AG08396 (cell line): ENCODE measurements around the gene ZNF141.
"Not testable (repeated sequence)": the region's sequence is repeated elsewhere in the genome, so short reads cannot be mapped to it uniquely, and the experiment has no call there.

Experiments used
- DNase-seq: peaks from one replicate; pipeline ENCODE4 v3.0.0; 2012; ENCODE audit warnings: low spot score, mixed read lengths

The ZNF141 gene

DNA sequence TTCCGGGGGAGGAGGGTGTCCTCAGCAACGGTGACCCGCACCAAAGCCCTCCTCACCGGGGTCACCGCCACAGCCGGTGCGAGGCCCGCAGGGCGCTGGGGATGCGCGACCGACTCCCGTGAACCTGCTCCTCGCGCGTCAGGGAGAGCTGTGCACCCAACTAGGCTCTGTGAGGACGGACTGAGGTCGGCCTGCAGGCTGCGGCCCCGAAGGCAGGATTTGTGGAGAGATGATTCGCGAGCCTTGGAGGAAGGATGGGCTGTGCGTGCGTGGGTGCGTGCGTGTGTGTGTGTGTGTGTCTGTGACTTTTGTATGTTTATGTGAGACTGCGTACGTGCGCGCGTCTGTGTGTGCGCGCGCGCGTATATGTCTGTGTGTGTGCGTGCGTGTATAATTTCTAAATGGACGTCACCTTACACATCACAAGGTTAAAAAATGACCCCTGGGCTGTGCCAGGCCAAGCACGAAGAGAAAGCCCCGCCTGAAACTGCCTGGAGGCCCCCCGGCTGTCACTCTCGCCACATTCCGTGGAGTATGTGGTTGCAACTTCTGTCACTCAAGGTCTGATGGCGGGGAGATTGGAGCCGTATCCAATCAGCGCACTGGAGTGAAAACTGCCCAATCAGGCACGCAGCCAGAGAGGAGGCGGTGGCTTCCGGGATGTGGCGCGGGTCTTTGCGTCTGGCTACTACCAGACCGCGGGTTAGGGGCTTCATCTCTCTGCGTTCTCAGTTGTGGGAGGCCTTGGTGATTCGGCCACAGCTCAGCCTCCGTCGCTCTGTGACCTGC is at the start of gene ZNF141:
Gene ZNF141 (plus strand): TSS at position 672 of the 789 bp plus-strand sequence. CDS start 170 bp downstream, outside the sequence.
- peak; percentile 99 for DNase-seq

DNA sequence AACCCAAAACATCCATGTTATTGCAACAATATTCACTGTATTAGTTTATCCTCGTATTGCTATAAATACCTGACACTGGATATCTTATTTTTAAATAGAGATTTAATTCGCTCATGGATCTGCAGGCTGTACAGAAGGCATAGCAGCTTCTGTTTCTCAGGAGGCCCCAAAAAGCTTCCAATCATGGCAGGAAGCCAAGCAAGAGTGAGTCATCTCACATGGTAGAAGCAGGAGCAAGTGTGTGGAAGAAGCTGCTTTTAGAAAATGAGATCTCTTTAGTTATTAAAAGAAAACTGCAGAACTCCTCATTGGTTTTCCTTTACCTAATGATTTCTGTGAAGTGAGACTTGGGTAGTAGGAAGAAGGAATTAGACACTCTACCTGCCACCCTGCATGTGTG is 48.7 kb upstream of the ZNF141 start:
- no peak for DNase-seq

DNA sequence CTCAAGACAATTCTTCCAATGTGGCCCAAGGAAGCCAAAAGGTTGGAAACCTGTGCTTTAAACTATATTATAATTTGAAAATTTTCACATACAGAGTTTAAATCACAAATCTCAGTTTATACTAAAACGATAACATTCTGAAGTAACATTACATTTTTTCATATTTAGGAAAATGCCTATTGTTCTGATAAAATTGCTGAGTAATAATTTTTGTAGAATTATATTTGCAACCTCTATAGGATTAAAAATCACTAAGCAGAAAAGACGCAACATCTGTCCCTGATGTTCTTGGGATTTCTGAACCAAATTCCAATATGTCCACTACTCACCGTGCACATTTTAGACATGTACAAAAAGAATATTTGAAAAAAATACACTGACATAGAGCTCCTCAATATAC is 42.9 kb upstream of the ZNF141 start:
- no peak for DNase-seq

DNA sequence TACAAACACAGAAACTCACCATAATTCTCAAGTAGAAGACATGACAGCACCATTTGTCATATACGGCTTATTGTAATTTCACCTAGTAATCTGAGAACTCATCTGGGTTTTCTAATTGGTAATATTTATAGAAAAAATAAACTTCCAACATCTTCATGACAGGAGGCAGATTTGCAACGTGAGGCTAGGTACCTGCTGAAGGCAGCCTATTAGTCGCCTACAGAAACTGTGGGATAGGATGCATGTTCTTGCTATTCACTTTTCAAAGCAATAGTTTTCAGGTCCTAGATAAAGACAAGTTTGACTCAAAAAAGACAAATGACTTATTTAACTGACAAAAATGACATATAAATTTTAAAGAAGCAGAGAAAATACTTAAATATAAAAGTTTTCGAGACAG is 35.2 kb upstream of the ZNF141 start:
- DNase-seq, result no peak

DNA sequence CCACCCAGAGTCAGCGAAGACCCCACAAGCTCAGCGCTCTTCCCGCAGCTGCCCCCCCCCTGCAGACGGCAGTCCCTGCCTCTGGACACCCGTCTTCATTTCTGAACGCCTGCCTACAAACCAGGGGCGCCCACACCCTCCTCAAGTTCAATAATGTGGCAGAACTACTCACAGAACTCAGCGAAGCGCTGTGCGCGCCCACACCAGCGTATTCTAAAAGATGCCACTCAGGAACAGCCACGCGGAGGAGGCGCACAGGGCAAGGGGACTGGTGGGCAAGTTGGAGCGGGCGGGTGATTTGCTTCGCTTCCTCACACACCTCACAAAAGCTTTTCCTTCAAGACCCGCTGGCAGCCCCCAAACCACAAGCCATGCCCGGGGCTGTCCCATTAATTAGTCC is 33.1 kb upstream of the ZNF141 start:
- DNase-seq, result not testable (repeated sequence)

DNA sequence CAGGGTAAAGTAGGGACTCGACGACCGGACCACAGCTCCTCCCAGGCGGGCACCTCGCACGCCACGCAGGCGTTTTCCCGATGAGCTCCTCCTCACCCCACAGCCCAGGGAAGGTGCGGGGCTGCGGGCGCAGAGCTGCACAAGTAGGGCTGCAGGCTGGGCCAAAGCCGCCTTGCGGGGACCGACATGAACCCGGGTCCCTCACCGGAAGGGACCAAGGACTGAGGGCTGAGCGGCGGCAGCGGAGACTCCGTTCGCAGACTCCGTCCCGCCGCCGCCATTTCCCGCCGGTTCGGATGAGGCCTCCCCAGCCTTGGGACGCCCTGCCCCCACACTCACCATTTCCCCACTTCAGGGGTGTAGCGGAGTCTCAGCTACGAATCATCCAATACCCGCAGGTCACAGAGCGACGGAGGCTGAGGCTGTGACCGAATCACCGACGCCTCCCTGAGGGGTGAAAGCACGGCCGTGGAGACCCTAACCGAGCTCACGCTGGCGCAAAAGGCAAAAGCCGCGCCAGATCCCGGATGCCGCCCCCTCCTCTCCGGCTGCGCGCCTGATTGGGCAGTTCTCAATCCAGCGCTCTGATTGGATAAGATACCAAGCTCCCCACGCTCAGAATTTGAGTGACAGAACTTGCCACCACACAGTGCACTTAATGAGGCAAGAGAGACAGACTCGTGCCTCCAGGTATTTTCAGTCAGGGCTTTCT is 32.5 kb upstream of the ZNF141 start, which contains the start of gene ZNF732:
Gene ZNF732 (minus strand): TSS at position 506 of the 712 bp plus-strand sequence. CDS start 164 bp downstream, at position 342.
- DNase-seq, result peak; percentile 75

DNA sequence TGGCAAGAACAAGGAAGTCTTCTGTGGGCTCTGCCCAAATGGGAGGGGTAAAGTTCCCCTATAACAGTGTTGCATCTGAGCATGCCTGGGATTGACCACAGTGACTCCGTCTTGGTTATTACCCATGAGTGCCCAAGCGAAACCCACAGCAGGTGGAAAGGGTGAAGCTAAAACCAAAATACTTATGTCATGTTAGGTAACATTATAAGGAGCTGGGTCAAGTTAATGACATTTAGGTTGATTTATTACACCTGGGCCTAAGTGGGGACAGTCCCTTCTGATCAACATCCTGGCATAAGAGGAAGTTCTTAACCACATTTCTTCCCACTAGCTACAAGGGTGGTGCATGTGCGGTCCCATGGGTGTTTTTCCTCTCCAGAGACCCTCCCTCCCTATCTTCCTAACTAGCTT is 31.1 kb upstream of the ZNF141 start:
- no peak for DNase-seq

DNA sequence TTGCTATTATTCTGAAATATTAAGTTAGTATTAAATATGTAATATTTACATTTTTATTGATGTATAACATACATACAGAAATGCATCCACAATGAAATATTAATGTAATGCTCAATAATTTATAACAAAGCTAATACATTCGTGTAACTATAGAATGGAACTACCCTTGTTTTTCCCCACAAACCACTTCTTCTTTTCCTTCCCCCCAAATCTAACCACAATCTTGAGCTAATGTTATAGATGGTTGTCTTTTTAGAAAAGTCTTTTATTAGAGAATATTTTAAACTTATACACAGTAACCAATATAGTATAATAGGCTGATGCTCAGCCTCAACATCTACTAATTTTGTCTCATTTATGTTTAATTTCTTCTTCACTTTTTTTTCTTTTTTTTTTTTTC is 27.8 kb upstream of the ZNF141 start:
- DNase-seq, result no peak

DNA sequence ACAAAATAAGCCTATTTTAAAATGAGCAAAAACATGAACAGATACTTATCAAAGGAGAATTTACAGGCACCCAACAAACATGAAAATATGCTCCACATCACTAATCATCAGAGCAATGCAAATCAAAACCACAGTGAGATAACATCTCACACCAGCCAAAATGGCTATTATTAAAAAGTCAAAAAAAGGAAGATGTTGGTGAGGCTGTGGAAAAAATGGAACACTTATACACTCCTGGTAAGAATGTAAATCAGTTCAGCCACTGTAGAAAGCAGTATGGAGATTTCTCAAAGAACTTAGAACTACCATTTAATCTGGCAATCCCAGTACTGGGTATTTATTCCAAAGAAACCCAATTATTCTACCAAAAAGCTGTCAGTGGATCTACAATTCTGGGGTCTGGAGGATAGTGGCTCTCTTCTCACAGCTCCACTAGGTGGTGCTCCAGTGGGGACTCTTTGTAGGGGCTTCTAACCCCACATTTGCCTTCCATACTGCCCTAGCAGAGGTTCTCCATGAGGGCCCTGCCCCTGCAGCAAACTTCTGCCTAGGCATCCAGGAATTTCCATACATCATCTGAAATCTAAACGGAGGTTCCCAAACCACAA is 23.2 kb upstream of the ZNF141 start:
- no peak for DNase-seq

DNA sequence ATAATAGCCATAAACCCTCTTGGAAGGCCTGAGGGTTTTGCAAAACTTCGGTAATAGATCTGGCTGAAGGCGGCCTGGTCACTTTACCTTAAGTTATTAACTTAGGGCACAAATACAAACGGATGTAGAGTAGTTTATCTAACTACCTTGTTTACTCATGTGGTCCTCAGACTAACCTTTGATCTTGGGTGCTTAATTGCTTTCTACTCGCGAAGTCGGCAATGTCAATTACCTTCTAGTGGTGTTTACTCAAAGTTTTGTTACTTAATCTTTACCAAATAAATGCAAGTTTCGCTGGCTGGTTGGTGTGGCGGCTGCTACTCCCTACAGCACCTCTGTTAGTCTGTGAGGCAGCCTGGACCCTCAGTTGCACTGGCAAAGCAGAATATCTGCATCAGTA is 8.9 kb upstream of the ZNF141 start:
- DNase-seq, result no peak

DNA sequence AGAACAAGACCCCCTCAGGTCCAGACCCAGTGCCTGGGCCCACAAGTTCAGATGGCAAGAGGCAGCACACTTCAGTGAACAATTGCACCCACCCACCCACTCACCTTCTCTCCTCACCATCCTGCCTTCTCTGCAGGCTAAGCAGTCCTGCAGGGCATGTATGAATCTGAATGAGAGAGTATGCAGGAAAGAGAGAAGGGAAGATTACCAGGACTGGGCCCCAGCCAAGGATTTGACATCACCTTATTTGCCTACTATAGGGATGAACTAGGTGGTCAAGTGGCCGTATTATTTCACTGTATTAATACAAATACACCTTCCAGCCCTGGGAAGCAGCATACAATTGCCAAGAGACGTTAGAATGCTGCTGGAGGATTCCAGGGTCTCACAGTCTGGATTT is 2.1 kb upstream of the ZNF141 start:
- no peak for DNase-seq

DNA sequence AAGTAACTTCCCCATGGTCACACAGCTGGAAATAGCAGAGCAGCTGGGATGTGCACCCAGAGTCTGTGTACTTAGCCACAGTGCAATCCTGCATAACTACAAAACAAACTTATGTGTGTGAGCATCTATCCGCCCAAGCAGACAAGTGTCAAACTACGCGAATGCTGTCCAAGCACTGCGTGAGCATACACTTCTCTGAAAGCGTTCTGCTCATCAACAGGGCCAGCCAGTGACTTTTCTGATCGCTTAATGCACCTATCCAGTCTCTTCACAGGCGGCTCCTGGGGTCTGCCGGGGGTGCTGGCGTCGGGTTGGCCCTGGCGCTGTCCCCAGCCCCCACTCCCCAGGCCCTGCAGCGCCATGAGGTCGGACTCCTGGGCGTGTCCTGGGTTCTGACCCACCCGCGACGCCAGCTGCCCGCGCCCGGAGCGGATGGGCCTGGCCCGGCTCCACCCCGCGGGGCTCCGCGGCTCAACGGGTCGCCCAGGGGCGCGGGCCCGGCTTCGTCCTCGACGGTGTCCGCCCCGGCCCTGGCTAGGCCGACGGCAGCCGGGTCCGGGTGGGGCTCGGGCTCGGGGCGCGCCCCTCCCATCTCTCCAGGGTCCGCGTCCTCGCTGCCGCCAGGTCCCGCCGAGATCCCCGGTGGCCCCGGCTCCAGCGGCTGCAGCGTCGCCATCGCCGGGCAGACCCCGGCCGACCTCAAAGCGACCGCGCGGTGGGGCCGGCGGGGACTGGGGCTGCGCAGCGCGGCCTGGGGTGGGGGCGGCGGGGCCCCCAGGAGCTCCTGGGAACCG is 1.3 kb upstream of the ZNF141 start:
- peak; percentile 47 for DNase-seq

DNA sequence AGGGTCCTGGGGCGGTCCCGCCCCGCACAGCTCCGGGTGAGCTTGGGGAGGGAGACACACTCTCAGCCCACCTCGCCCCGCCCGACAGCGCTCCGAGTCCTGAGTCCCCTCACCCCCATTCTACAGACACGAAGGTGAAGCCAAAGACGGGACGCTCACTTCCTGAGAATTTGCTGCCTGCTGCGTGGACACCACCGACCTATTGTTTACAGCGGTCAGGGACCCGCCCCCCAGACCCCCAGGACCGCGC is 796 bp upstream of the ZNF141 start:
- DNase-seq, result no peak

DNA sequence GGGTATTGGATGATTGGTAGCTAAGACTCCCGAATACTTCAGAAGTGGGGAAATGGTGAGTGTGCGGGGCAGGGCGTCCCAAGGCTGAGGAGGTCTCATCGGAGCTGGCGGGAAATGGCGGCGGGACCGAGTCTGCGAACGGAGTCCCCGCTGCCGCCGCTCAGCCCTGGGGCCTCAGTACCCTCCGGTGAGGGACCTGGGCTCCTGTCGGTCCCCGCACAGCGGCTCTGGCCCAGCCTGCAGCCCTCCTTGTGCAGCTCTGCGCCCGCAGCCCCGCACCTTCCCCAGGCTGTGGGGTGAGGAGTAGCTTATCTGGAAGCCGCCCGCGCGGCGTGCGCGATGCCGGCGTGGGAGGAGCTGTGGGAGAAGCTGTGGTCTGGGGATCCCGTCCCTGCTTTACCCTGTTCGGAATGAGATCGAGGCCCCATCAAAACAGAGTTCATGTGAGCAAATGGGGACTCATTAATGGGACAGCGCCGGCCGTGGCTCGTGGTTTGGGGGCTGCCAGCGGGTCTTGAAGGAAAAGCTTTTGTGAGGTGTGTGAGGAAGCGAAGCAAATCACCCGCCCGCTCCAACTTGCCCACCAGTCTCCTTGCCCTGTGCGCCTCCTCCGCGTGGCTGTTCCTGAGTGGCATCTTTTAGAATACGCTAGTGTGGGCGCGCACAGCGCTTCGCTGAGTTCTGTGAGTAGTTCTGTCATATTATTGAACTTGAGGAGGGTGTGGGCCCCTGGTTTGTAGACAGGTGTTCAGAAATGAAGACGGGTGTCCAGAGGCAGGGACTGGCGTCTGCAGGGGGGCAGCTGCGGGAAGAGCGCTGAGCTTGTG is 531 bp downstream of the ZNF141 start:
- DNase-seq, result peak; percentile 47

DNA sequence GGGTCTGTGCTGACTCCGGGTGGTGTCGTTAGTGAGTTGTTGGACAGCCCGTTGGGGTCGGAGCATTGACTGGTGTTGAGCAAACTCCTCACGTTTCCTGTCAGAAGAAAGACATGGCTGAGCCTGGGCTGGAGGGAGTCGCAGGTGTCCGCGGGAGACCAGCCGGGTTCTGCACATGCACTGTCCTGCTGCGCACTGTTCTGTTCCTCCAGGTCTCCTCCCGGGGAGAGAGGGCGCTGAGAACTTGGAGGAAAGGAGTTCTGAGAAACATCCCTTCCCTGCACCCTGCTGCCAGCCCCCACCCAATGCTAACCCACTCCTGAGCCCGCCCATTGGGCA is 1.1 kb downstream of the ZNF141 start:
- no peak for DNase-seq

DNA sequence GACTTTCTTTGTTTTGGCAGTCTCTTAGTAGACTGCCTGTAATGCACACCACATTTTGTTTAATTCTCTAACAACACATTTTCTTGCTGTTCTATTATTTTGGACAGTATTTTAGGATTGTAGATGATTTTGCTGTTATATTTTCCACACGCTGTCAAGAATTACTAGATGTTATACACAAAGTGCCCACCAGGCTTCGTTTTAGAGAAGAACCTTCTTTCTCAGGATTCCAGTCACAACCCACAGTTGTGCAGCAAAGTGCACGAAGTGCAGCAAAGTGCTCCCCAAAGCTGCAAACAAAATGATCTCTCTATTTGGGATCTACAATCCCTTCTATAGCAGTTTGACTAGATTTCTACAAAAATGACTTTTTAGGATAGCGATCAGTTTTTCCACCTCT is 2.4 kb downstream of the ZNF141 start:
- no peak for DNase-seq

DNA sequence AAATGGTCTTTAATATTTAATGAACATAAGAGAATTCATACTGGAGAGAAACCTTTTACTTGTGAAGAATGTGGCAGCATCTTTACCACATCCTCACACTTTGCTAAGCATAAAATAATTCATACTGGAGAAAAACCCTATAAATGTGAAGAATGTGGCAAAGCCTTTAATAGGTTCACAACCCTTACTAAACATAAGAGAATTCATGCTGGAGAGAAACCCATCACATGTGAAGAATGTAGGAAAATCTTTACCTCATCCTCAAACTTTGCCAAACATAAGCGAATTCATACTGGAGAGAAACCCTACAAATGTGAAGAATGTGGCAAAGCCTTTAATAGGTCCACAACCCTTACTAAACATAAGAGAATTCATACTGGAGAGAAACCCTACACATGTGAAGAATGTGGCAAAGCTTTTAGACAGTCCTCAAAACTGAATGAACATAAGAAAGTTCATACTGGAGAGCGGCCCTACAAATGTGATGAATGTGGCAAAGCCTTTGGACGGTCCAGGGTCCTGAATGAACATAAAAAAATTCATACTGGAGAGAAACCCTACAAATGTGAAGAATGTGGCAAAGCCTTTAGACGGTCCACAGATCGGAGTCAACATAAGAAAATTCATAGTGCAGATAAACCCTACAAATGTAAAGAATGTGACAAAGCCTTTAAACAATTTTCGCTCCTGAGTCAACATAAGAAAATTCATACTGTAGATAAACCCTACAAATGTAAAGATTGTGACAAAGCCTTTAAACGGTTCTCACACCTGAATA is 35.6 kb downstream of the ZNF141 start:
- no peak for DNase-seq

DNA sequence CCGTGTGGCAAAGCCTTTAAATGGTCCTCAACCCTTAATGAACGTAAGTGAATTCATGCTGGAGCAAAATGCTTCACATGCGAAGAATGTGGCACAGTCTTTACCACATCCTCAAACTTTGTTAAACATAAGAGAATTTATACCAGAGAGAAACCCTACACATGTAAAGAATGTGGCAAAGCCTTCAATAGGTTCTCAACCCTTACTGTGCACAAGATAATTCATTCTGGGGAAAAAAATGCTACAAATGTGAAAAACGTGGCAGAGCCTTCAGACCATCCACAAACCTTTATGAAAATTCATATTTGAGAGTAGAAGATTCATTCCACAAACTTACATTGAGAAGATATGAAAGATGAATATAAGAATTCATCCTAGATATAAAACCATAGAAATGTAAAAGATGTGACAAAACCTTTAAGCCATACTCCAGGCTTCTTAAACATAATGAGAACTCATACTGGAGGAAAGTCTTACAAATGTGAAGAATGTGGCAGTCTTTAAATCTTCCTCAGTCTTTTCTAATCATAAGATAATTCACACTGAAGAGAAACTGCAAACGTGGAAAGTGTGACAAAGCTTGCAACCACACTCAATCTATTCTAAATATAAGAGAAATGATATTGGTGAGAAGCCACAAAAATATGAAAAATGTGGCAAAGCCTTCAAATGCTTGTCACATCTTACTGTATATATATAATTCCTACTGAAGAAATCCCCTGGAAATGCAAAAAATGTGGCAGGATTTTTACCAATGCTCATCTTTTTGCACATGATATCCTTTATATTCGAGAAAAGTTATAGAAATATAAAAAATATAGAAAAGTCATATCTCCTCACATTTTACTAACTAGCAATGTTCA is 36.9 kb downstream of the ZNF141 start:
- no peak for DNase-seq

DNA sequence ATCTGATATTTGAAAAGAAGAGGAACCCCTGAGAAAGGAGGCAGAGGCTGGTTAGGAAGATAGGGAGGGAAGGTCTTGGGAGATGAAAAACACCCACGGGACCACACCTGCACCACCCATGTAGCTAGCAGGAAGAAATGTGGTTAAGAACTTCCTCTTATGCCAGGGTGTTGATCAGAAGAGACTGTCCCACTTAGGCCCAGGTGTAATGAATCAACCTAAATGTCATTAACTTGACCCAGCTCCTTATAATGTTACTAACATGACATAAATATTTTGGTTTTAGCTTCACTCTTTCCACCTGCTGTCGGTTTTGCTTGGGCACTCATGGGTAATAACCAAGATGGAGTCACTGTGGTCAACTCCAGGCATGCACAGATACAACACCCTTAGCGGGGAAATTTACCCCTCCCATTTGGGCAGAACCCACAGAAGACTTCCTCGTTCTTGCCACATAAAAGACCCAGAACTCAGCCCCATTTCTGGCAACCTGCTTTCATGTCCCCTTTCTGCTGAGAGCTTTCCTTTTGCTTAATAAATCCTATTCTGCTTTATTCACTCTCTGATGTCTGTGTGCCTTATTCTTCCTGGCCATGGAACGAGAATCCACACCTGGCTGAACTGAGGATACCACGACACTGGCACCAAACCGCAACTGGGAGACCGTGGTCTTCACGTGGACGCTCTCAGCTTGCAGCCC is 46.8 kb downstream of the ZNF141 start:
- no peak for DNase-seq
